Melanocyte of skin (primary cell): ENCODE measurements around the gene ZFR. TPM values are rescaled to one million over a fixed set of nuclear protein-coding genes. Genes with fewer than 3 reads are reported as not detected.

Experiments used
- small RNA-seq, 2 donors: library from RNA; depleted of rRNA; stranded (forward); fragments of <200 nt; gene quantifications; one replicate each; pipeline ENCODE3, GENCODE V24; 2012
- total RNA-seq, 2 donors: library from RNA; depleted of rRNA; stranded (reverse); fragments of >200 nt; gene quantifications; 2 replicates each; pipeline ENCODE4 v1.2.3, GENCODE V29; 2012

Gene ZFR
- 10 to 100 TPM; 60.2 to 67.6 TPM for total RNA-seq

GRCh38 chr5:32444431-32445286, at the start of gene ZFR:
Gene ZFR, minus strand, starts transcription at chr5:32444740. Its CDS starts 82 bp downstream, at chr5:32444658.

GRCh38 chr5:32312595-32313332, 131.8 kb downstream of the ZFR start, which contains the start of gene MTMR12:
Gene MTMR12, minus strand, starts transcription at chr5:32312939. Its CDS starts 101 bp downstream, at chr5:32312838.

Small RNA genes within 50 kb of the gene (small RNA-seq; reads per million reads assigned to genes)
- gene MIR579 (0.26 to 0.99 reads per million in 2 donors), gene RNU6-378P (1.5 to 3.2 reads per million in 2 donors)

Other genes with a start within 250 kb of the ZFR start
- 10 to 100 TPM; 15.1 to 20.3 TPM for gene MTMR12, start 131.8 kb downstream of the ZFR start, total RNA-seq
- 10 to 100 TPM; 63.7 to 96.2 TPM for gene SUB1, start 140.8 kb upstream of the ZFR start, total RNA-seq